Stimulated activated CD8-positive, alpha-beta memory T cell treated with anti-CD3 and anti-CD28 coated beads, Interleukin-7, amount 100 ng/mL, for 48 hours (primary cell): ENCODE data around the gene UTP11.
"Not testable (repeated sequence)": the region's sequence is repeated elsewhere in the genome, so short reads cannot be mapped to it uniquely, and the experiment has no call there.

Source experiments
- DNase-seq, 2 donors: peaks; one replicate each; pipeline ENCODE4 v3.0.0-alpha.2; 2020; ENCODE audit warnings: low read depth in 1 of 2; ENCODE audit errors: extremely low read depth in 1 of 2

Gene UTP11

GRCh38 chr1:38012363-38013226 lies at the start of gene UTP11:
Gene UTP11 (plus strand): TSS chr1:38012734. CDS start chr1:38012803, 69 bp downstream.
- peak; percentile 72 to 89 for DNase-seq

- DNase-seq = not testable (repeated sequence)
Observed at GRCh38 chr1:37964106-37964505, 48.4 kb upstream of the UTP11 start.

GRCh38 chr1:37965301-37965700 lies 47.2 kb upstream of the UTP11 start:
- no peak for DNase-seq

DNA sequence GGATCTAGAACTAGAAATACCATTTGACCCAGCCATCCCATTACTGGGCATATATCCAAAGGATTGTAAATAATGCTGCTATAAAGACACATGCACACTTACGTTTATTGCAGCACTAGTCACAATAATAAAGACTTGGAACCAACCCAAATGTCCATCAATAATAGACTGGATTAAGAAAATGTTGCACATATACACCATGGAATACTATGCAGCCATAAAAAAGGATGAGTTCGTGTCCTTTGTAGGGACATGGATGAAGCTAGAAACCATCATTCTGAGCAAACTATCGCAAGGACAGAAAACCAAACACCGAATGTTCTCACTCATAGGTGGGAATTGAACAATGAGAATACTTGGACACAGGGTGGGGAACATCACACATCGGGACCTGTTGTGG lies 38.9 kb upstream of the UTP11 start:
- DNase-seq = not testable (repeated sequence)

DNA sequence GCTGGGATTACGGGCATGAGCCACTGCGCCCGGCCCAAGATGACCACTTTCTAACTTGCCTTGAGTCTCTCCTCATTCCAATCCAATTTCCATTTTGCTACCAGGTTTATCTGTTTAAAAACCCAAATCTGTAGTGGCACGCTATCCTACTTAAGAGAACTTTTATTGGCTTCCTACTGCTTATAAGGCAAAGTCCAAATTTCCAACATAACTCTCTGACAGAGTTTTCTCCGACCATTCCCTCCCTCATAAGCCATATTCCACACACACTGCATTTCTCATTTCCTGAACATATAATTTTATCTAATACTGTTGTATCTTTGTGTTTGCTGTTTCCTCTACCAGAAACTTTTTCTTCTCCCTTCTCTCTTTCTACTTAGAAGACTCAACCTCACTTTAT lies 38.0 kb upstream of the UTP11 start:
- DNase-seq = no peak

DNA sequence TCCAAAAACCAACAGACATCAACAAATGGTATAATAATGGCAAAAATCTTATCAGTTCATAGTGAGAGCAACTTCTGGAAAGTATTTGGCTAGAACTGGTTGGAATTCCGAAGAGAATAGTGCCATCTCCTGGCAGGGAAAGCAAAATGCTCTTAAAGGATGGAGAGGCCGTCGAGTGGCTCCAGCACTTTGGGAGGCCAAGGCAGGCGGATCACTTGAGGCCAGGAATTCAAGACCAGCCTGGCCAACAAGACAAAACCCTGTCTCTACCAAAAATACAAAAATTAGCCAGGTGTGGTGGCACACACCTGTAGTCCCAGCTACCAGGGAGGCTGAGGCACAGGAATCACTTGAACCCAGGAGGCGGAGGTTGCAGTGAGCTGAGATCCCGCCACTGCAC lies 37.5 kb upstream of the UTP11 start:
- DNase-seq = not testable (repeated sequence)

DNA sequence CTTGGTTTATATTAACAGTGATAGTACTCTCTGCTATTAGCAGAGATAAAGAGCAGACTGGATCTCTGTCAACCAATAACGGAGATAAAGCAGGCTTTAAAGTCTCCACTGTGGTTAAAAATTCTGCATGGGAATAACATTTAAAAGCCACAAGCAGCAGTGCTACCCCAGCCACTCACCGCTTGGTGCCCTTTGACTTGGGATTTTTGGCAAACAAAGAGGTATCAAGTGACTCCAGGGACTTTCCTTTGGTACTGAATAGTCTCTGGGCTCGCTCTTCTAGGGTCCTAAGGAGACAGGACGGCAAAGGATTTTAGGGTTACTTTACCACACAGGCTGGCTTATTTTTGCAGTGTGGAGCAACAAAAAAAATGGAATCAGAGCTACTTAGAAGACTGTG lies 34.0 kb upstream of the UTP11 start:
- DNase-seq = no peak

GRCh38 chr1:37983546-37983945 lies 29.0 kb upstream of the UTP11 start:
- DNase-seq = no peak

- no peak for DNase-seq
Observed at GRCh38 chr1:37987679-37988078, 24.9 kb upstream of the UTP11 start.

DNA sequence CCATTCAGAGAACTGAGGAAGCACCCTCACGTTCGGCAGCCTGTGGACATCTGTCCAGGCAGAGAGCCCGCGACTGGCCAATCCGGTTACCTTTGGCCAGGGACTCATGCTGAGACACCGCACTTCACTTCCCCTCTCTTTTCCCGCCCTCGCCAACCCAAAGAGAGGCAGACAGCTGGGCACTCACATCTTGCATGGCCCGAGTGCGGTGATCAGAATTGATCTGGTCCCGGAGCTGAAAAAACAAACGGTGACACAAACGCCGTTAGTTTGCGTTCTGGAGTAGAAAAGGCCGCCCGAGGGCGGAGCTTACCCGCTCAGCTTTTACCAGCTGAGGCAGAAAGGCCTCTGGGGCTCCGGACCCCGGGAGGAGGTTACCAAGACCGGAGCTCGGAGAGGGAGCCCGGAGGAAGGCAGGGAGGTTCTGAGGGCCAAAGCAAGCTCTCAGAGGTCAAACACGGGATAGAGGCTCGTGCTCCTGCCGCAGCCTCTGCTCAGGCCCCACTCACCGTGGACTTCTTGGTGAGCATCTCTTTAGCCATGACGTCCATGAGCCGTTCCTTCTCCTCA lies 23.1 kb upstream of the UTP11 start:
- no peak for DNase-seq

- DNase-seq = no peak
Observed at GRCh38 chr1:37994886-37995566, 17.5 kb upstream of the UTP11 start.

DNA sequence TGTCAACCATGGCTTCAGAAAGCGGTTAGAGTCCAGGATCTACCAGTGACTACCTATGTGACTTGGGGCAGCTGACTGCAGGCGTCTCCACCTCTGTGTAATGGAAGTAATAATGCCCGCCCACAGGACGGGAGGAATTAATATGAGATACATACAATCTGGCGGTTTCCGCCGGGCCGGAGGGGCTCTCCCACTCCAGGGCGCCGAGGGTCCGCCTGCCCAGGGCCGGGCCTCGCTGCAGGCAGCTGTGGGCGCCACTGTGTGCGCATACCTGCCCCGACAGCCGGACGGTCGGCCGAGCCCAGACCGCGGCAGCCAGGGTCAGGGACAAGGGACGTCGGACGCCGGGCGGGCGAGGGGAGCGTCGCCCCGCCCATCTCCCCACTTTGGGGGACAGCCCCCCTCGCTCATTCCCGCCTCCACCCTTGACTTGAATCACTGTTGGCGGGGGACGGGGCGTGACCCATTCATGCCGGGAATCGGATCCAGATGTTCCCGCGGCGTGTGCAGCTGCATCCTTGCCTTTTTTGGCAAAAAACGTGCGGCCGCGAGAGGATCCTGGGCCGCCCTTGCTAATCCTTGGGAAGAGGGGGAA lies 16.7 kb upstream of the UTP11 start:
- no peak for DNase-seq

DNA sequence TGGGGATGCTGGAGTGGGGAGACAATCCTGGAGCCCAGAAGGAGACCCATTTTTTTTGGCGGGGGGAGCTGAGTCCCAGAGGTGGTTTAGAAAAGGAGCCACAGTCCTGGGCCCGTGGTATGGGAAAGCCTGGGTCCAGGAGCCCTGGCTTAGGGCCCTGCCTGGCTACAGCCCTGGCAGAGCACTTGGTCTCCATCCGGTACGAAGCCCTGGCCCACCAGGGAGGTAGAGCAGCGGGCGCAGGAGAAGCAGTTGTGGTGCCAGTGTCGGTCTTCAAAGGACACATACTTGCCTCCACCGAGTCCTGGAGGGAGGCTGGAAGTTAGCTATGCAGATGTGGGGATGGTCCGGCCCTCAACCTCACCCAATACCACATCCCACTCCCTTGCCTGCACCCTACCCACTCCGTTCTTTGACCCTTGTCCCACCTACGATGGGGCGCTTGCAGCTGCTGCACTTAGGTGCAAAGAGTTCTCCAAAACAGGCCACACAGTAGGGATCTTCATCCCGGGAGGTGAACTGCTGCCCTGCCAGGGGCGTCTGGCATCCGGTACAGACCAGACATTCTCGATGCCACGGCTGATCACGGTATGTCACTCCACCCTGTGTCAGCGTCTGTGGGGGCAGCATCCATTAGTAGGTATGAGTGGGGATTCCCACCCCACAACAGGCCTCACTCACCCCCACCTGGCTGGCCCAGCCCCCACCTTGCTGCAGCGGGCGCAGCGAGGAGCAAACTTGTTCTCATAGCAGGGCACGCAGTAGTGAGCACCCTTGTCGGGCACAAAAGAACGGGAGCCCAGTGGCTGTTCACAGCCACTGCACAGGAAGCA lies 15.1 kb upstream of the UTP11 start:
- DNase-seq = no peak

DNA sequence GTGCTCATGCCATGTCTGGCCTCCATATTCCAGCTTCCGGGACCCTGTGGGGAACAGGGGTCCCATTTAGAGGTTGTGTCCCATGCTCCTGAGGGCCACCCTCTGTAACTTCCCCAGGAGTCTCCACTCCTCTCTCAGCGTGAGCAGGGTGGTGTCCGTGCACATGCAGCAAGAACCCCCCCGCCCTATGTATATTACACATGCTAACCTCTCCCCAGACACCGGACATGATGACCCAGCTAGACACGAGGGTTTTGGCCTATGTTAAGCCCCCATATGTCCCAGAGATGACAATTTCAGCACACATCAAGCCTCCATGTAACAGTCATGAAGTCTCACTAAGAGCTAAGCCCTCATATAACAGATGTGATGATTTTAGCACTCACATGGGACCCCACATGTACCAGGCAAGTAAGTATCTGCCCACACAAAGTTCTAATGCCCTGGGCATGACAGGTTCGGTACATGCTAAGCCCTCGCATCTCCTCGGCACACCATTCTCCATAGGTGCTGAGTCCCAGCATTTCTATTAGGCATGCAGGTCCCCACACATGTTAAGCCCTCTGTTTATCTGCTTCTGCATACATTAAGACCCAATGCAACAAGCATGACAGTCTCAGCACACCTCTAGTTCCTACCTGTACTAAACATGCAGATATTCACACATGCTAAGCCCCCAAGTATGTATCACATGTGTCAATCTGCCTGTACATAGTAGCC lies 14.3 kb upstream of the UTP11 start:
- DNase-seq = no peak

DNA sequence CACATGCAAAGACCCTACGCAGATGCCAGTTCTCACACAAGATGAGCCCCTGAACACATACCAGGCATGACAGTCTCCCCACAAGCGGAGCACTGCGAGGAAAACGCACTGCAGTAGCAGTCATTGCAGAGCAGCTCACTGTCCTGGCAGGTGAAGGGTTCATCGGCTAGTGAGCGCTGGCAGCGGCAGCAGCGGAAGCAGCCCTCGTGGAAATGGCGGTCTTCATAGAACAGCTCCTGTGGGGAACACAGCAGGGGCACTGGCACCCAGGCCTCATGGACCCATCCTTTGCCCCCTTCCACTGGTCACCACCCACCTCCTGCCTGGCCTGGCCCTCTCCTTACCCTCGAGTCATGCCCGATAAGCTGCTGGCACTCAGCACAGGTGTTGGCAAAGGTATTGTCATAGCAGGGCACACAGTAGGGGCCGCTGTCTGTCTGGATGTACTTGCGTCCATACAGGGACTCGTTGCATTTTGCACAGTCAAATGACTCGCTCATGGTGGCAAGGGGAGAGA lies 13.6 kb upstream of the UTP11 start:
- DNase-seq = no peak

- no peak for DNase-seq
Observed at GRCh38 chr1:37999430-38000232, 12.9 kb upstream of the UTP11 start.

DNA sequence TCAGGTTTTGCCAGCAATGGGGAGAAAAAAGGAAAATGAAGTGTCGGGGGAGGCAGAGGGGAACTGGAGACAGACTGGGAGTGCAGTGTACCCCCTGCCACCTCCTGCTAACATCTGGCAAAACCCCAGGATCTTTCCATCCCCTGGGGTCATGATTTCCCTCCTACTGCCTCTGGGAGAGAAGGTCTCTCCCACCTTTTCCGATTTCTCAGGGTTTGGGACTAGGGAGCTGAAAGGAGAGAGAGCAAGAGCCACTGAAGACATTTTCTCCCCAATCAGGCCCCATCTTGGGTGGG lies 12.4 kb upstream of the UTP11 start:
- no peak for DNase-seq

DNA sequence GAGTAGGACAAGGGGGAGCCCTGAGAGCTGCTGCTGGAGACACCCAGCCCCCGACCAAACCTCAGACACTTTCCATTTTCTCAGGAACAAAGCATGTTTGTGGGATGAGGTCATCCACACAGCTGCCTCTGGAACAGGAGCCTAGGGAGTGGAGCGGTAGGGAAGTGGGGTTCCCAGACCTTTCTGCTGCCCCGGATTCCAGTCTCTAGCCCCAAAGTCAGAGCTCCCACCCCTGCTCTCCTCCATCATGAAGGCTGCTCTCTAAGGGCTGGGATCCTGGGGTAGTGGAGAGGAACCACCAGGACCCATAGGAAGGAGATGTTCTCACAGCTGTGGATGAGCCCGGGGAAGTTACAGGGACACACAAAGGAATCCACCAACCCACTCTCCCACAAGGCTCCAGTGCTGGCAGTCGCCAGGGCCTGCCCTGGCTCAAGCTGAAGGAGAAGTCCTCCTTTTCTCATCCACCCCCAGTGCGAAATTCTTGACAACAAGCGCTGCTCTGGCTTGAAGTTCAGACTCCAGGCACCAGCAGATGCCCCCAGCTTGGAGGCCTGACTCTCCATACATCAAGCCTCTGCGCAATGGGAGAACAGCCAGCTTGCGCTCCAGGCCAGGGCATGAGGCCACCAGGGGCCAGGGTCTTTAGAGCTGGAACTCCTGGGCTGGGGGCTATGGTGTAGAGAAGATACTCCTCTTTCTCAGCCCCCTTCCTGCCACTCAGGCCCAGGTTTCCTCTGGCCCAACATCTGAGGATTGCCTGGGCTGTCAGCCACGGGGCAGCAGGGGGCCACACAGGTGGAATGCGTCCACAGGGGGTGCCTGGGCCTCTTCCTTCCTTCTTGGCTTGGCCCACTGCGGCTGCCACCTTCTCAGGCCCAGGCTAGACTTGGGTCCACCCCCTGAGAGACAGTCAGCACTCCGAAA lies 11.7 kb upstream of the UTP11 start:
- DNase-seq = no peak
